H1 (cell line): ENCODE results near the gene PAQR8. TPM values are rescaled to one million over a fixed set of nuclear protein-coding genes. Genes with fewer than 3 reads are reported as not detected.

Experiments
- CTCF ChIA-PET: fragments of 300-600 bp; sonication (Branson Sonifier 250); formaldehyde crosslinking; loops from one replicate; lab custom pipeline; 2021; ENCODE audit not compliant: partially characterized antibody; lab: Charles Lee
- POLR2A ChIA-PET: fragments of 300-600 bp; sonication (Branson Sonifier 250); formaldehyde crosslinking; loops from one replicate; lab custom pipeline; 2021; ENCODE audit warnings: inconsistent platforms; ENCODE audit not compliant: partially characterized antibody; lab: Charles Lee
- DNase-seq, 2 experiments: peaks; one replicate each; pipeline versions ENCODE4 v3.0.0 to v3.0.0-alpha.2; 2010 to 2022; ENCODE audit warnings: low spot score in 2 of 2, low read depth in 1 of 2, mixed read lengths in 1 of 2
- FAIRE-seq: peaks from 2 replicates; lab custom pipeline; 2011; peaks lifted over from hg19 to GRCh38; lab: Jason Lieb, UNC
- H2AFZ ChIP-seq: 2 replicates; pipeline ENCODE4 v1.8.1; 2012; ENCODE audit warnings: low read length, inconsistent platforms
- H2AK5ac ChIP-seq: 2 replicates; pipeline ENCODE4 v1.6.1; 2013; ENCODE audit warnings: low read depth, low read length
- H2BK120ac ChIP-seq: replicated peaks from 2 replicates; pipeline ENCODE3; 2013; ENCODE audit warnings: low read depth, low read length, inconsistent platforms
- H2BK12ac ChIP-seq: 2 replicates; pipeline ENCODE4 v1.6.1; 2013; ENCODE audit warnings: low read depth, low read length
- H2BK15ac ChIP-seq: 2 replicates; pipeline ENCODE4 v1.6.1; 2013; ENCODE audit warnings: low read length
- H2BK20ac ChIP-seq: 2 replicates; pipeline ENCODE4 v1.6.1; 2013; ENCODE audit warnings: low read length
- H2BK5ac ChIP-seq: 2 replicates; pipeline ENCODE4 v1.6.1; 2013; ENCODE audit warnings: low read depth, low read length
- H3K14ac ChIP-seq: 2 replicates; pipeline ENCODE4 v1.6.1; 2013; ENCODE audit warnings: inconsistent platforms; ENCODE audit not compliant: insufficient read length
- H3K18ac ChIP-seq: 2 replicates; pipeline ENCODE4 v1.6.1; 2013; ENCODE audit warnings: low read length; ENCODE audit errors: extremely low read depth
- H3K23ac ChIP-seq: 2 replicates; pipeline ENCODE4 v1.6.1; 2013; ENCODE audit warnings: inconsistent platforms; ENCODE audit not compliant: insufficient read length
- H3K23me2 ChIP-seq: 2 replicates; pipeline ENCODE4 v1.6.1; 2013; ENCODE audit warnings: low read depth, low read length
- H3K27ac ChIP-seq: 2 replicates; pipeline ENCODE4 v1.6.1; 2011; ENCODE audit warnings: low read depth, low read length, inconsistent platforms
- H3K27me3 ChIP-seq, 4 experiments: replicated peaks in 1 of 4; 1 replicate in 1 of 4; 2 replicates in 3 of 4; pipeline versions ENCODE4 v1.6.1 to v1.8.1; 2011 to 2013; ENCODE audit warnings: low read length in 3 of 4, mild to moderate bottlenecking in 3 of 4, inconsistent platforms in 2 of 4, mixed read lengths in 2 of 4, moderate library complexity in 1 of 4; ENCODE audit not compliant: control insufficient read depth in 3 of 4, insufficient read depth in 3 of 4; ENCODE audit errors: extremely low read depth in 1 of 4
- H3K36me3 ChIP-seq, 4 experiments: 2 replicates each; pipeline versions ENCODE4 v1.6.1 to v1.8.1; 2011 to 2013; ENCODE audit warnings: mild to moderate bottlenecking in 4 of 4, low read length in 3 of 4, moderate library complexity in 2 of 4, control low read depth in 1 of 4, inconsistent platforms in 1 of 4; ENCODE audit not compliant: insufficient read depth in 4 of 4, control insufficient read depth in 2 of 4
- H3K4ac ChIP-seq: replicated peaks from 2 replicates; pipeline ENCODE3; 2013; ENCODE audit warnings: low read length, low read depth, mixed read lengths, inconsistent platforms; ENCODE audit not compliant: insufficient read length
- H3K4me1 ChIP-seq, 4 experiments: replicated peaks in 1 of 4; 1 replicate in 1 of 4; 2 replicates in 3 of 4; pipeline versions ENCODE4 v1.6.1 to v1.8.1; 2011 to 2013; ENCODE audit warnings: low read length in 3 of 4, inconsistent platforms in 2 of 4, mixed read lengths in 1 of 4; ENCODE audit not compliant: insufficient read depth in 4 of 4, control insufficient read depth in 3 of 4
- H3K4me2 ChIP-seq, 2 experiments: 2 replicates each; pipeline versions ENCODE4 v1.6.1 to v1.8.1; 2011 to 2013; ENCODE audit warnings: low read depth in 2 of 2, low read length in 2 of 2, control low read depth in 1 of 2, inconsistent platforms in 1 of 2, mild to moderate bottlenecking in 1 of 2; ENCODE audit not compliant: insufficient read depth in 1 of 2
- H3K4me3 ChIP-seq, 4 experiments: fragments of 200-600, 300-600 bp in 1 of 4; sonication (generic), shearing (Covaris generic), sonication (Bioruptor Twin) in 1 of 4; 2 replicates each; pipeline versions ENCODE4 v1.5.1 to v1.8.1; 2011 to 2016; ENCODE audit warnings: low read length in 4 of 4, low read depth in 3 of 4, control low read depth in 2 of 4, inconsistent platforms in 2 of 4, mild to moderate bottlenecking in 2 of 4, mixed read lengths in 1 of 4, moderate library complexity in 1 of 4; ENCODE audit not compliant: insufficient read depth in 2 of 4; ENCODE audit errors: extremely low read depth in 1 of 4
- H3K56ac ChIP-seq: replicated peaks from 2 replicates; pipeline ENCODE3; 2013; ENCODE audit warnings: low read depth, mild to moderate bottlenecking, mixed read lengths, low read length, inconsistent platforms; ENCODE audit not compliant: insufficient read length
- H3K79me1 ChIP-seq: 2 replicates; pipeline ENCODE4 v1.6.1; 2013; ENCODE audit warnings: low read depth, low read length, control low read depth
- H3K79me2 ChIP-seq, 2 experiments: 2 replicates each; pipeline versions ENCODE4 v1.6.1 to v1.8.1; 2012 to 2013; ENCODE audit warnings: low read length in 2 of 2, mild to moderate bottlenecking in 2 of 2, inconsistent platforms in 1 of 2; ENCODE audit not compliant: insufficient read depth in 2 of 2, control insufficient read depth in 1 of 2
- H3K9ac ChIP-seq, 4 experiments: replicated peaks in 1 of 4; 1 replicate in 1 of 4; 2 replicates in 3 of 4; pipeline versions ENCODE4 v1.6.1 to v1.8.1; 2011 to 2013; ENCODE audit warnings: low read depth in 3 of 4, low read length in 3 of 4, control low read depth in 2 of 4, mild to moderate bottlenecking in 2 of 4, moderate library complexity in 2 of 4, inconsistent platforms in 1 of 4; ENCODE audit errors: extremely low read depth in 1 of 4
- H3K9me3 ChIP-seq, 2 experiments: 2 replicates each; pipeline versions ENCODE4 v1.6.1 to v1.8.1; 2012 to 2013; ENCODE audit warnings: mild to moderate bottlenecking in 2 of 2, moderate library complexity in 2 of 2, control low read depth in 1 of 2, inconsistent platforms in 1 of 2, low read depth in 1 of 2, low read length in 1 of 2, mixed read lengths in 1 of 2; ENCODE audit not compliant: insufficient read depth in 2 of 2
- H4K20me1 ChIP-seq, 2 experiments: replicated peaks in 1 of 2; 2 replicates each; pipeline versions ENCODE3 to v1.8.1; 2011 to 2013; ENCODE audit warnings: inconsistent platforms in 2 of 2, low read length in 2 of 2, mild to moderate bottlenecking in 1 of 2; ENCODE audit not compliant: insufficient read depth in 2 of 2, control insufficient read depth in 1 of 2
- H4K5ac ChIP-seq: 2 replicates; pipeline ENCODE4 v1.6.1; 2013; ENCODE audit warnings: low read length, low read depth, mixed read lengths, inconsistent platforms; ENCODE audit not compliant: insufficient read length
- H4K8ac ChIP-seq: 2 replicates; pipeline ENCODE4 v1.8.0; 2013; ENCODE audit warnings: mild to moderate bottlenecking, moderate library complexity, low read length, inconsistent platforms; ENCODE audit not compliant: insufficient read depth; ENCODE audit errors: extremely low read depth
- H4K91ac ChIP-seq: replicated peaks from 2 replicates; pipeline ENCODE3; 2013; ENCODE audit warnings: low read length, mixed read lengths, inconsistent platforms; ENCODE audit not compliant: insufficient read length
- WGBS, 2 experiments: shearing (Covaris generic) in 1 of 2; methylation state at CpG; one replicate each; pipeline versions ENCODE4 v1.1.6 to v1.1.7; 2013 to 2015; ENCODE audit warnings: low lambda C conversion rate in 2 of 2, mixed read lengths in 2 of 2, inconsistent platforms in 1 of 2, low coverage in 1 of 2, missing lambda C conversion rate in 1 of 2; ENCODE audit not compliant: insufficient replicate concordance in 2 of 2, insufficient coverage in 1 of 2, insufficient read length in 1 of 2; ENCODE audit errors: extremely low coverage in 1 of 2, missing lambda C conversion rate in 1 of 2; 5-methylcytosine and 5-hydroxymethylcytosine counted together
- polyA plus RNA-seq, 7 experiments: library from polyadenylated mRNA; depleted of rRNA in 3 of 7; stranded (reverse) in 5 of 7; unstranded in 2 of 7; fragments of >200 nt in 5 of 7; fragments of 200-250 nt in 2 of 7; gene quantifications; 1 replicate in 5 of 7; 2 replicates in 1 of 7; 4 replicates in 1 of 7; pipeline versions ENCODE4 v1.2.1 to v1.2.3, GENCODE V29; 2011 to 2013; ENCODE audit warnings: missing spikeins in 2 of 7, mixed read lengths in 2 of 7
- total RNA-seq: library from RNA; stranded (reverse); fragmentation: NEBNext Ultra II Directional; extraction: Animal tissue kit (Norgen Biotek cat#: 25700); gene quantifications from 2 replicates; pipeline ENCODE4 v1.2.1, GENCODE V29; 2021
- TF ChIP-seq, protein P1 (sequence below): IDR thresholded peaks from 2 replicates; pipeline ENCODE4 v1.6.1; 2012; ENCODE audit warnings: low read length, inconsistent platforms

Gene PAQR8
- total and polyA plus RNA-seq, 2 of the 8 experiments (the other 6 are each of a cell fraction or from before 2014, with no cell fraction given): 7.6 to 9.6 TPM

DNA sequence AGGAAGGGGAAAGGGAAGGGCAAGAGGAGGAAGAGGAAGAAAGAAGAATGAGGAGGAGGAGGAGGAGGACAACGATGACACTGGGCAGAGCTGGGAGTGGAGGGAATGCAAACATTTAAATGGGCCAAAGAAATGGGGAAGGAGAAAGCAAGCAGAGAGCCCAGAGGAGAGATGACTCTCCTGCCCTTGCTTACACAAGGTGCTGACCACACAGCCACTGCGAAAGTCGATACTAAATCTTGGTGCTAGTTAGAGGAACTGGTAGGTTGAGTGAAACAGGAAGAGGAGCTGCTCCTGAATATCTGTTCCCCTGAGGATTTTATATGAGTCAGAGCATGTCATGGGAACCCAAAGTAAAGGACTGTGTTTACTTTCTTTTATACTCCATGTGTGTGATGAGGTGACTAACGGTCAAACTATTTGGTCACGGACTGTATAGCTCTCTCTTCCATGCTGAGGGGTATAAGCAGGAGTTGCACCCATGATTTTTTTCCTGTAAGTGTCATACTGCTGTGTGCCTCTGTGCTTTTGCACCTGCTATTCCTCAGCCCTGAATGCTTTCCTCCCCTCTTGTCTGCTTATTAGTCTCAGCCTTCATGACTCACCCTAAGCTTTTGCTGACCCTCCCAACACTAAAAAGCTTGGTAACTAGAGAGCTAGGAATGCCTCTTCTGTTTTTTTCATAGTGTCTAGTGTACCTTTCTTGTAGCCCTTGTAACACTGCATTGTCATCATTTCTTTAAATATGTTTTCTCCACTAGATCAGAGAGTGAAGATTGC, 9.5 kb upstream of the PAQR8 start:
- H3K4me1 ChIP-seq: no peaks in the 10 kb centered on the region
- no peak overlapping the region for H4K91ac ChIP-seq
- H3K56ac ChIP-seq: no peak overlapping the region
- H3K79me2 ChIP-seq: no peaks in the 10 kb centered on the region
- no peak overlapping the region for H3K9ac ChIP-seq
- no peaks in the 10 kb centered on the region for H3K9me3 ChIP-seq
- no peak overlapping the region for H3K23ac ChIP-seq
- no peak overlapping the region for H3K27ac ChIP-seq
- no peak overlapping the region for H3K18ac ChIP-seq
- no peak for DNase-seq
- H2BK5ac ChIP-seq: no peak overlapping the region
- H2BK15ac ChIP-seq: no peak overlapping the region; the same call in 1 of the 2 replicates
- no peak overlapping the region; a peak in 1 of 4 replicates for H3K4me2 ChIP-seq
- TF ChIP-seq, protein P1, sequence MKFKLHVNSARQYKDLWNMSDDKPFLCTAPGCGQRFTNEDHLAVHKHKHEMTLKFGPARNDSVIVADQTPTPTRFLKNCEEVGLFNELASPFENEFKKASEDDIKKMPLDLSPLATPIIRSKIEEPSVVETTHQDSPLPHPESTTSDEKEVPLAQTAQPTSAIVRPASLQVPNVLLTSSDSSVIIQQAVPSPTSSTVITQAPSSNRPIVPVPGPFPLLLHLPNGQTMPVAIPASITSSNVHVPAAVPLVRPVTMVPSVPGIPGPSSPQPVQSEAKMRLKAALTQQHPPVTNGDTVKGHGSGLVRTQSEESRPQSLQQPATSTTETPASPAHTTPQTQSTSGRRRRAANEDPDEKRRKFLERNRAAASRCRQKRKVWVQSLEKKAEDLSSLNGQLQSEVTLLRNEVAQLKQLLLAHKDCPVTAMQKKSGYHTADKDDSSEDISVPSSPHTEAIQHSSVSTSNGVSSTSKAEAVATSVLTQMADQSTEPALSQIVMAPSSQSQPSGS: no peak
- H2AK5ac ChIP-seq: no peak overlapping the region; the same call in 1 of the 2 replicates
- H2BK12ac ChIP-seq: no peak overlapping the region
- no peaks in the 10 kb centered on the region for H3K36me3 ChIP-seq
- FAIRE-seq: no peak
- H4K20me1 ChIP-seq: no peaks in the 10 kb centered on the region
- H2BK20ac ChIP-seq: no peak overlapping the region
- H3K4ac ChIP-seq: no peak overlapping the region
- no peak overlapping the region for H3K14ac ChIP-seq
- no peaks in the 10 kb centered on the region for H3K79me1 ChIP-seq
- CTCF ChIA-PET: interaction anchor here (0.9 to 1.7 kb wide), 4 partner anchors 11 to 88 kb away, joined by 3 to 4 read pairs (median 4); partner anchors contain the start of gene MCM3
- no peak overlapping the region for H2BK120ac ChIP-seq
- no peak overlapping the region for H4K5ac ChIP-seq
- POLR2A ChIA-PET: interaction anchor here (0.8 to 1.2 kb wide), 3 partner anchors 24 to 69 kb away, joined by 3 to 5 read pairs (median 4); no protein-coding TSS in a partner anchor
- 81% methylated on average over 5 of the region's 5 CpGs; no CpG with 5 or more reads in 1 of the 2 experiments for WGBS, 2 experiments
- H2AFZ ChIP-seq: peak overlapping the region; percentile 49; the same call in 1 of the 2 replicates
- H3K23me2 ChIP-seq: no peaks in the 10 kb centered on the region; the same call in 1 of the 2 replicates
- no peaks in the 10 kb centered on the region; a peak in 1 of 7 replicates for H3K27me3 ChIP-seq
- H4K8ac ChIP-seq: no peak overlapping the region
- H3K4me3 ChIP-seq: no peak overlapping the region
